GM18526 (cell line): Measurements from ENCODE around the gene TPP1.

Experiments
- POLR2A ChIP-seq: IDR thresholded peaks from 3 replicates; pipeline ENCODE4 v1.6.1; 2011; ENCODE audit not compliant: insufficient read length; ENCODE audit errors: extremely low read depth

Gene TPP1

GRCh38 chr11:6599881-6600390 lies 19.3 kb downstream of the TPP1 start:
- TF ChIP-seq POLR2A: no peak

GRCh38 chr11:6599449-6599848 lies 19.8 kb downstream of the TPP1 start:
- TF ChIP-seq POLR2A: no peak

- no peak for TF ChIP-seq POLR2A
Observed at GRCh38 chr11:6598555-6598954, 20.7 kb downstream of the TPP1 start.

GRCh38 chr11:6596239-6596877 lies 22.9 kb downstream of the TPP1 start:
- TF ChIP-seq POLR2A: no peak

GRCh38 chr11:6594142-6594768 lies 25.0 kb downstream of the TPP1 start:
- TF ChIP-seq POLR2A: no peak

- no peak for TF ChIP-seq POLR2A
Observed at GRCh38 chr11:6588018-6588417, 31.2 kb downstream of the TPP1 start.

- no peak for TF ChIP-seq POLR2A
Observed at GRCh38 chr11:6587360-6587953, 31.8 kb downstream of the TPP1 start.

GRCh38 chr11:6586434-6587359 lies 32.5 kb downstream of the TPP1 start:
- TF ChIP-seq POLR2A: no peak

- TF ChIP-seq POLR2A: no peak
Observed at GRCh38 chr11:6584528-6584927, 34.7 kb downstream of the TPP1 start.

- TF ChIP-seq POLR2A: no peak
Observed at GRCh38 chr11:6583584-6583983, 35.6 kb downstream of the TPP1 start.

GRCh38 chr11:6579681-6580080 lies 39.5 kb downstream of the TPP1 start:
- no peak for TF ChIP-seq POLR2A

- no peak for TF ChIP-seq POLR2A
Observed at GRCh38 chr11:6578134-6578533, 41.1 kb downstream of the TPP1 start.

GRCh38 chr11:6576471-6577373 lies 42.5 kb downstream of the TPP1 start:
- TF ChIP-seq POLR2A: no peak
